ENCODE results near the gene DNAJC16.

GRCh38 chr1:15519625-15520024, 7.0 kb upstream of the DNAJC16 start:
- TF ChIP-seq CTCF (IDR thresholded peaks at IDR 0.05) (no peak), POLR2A (IDR thresholded peaks at IDR 0.05) (no peak), POLR2AphosphoS5 (IDR thresholded peaks at IDR 0.05) (no peak)
